Neural crest cell (in vitro differentiated cells): ENCODE measurements around the gene XPNPEP2. TPM values are rescaled to one million over a fixed set of nuclear protein-coding genes. Genes with fewer than 3 reads are reported as not detected.

Experiments used
- DNase-seq: peaks from one replicate; pipeline ENCODE4 v3.0.0; 2021; ENCODE audit warnings: low read depth, mixed read lengths, low spot score
- H3K27ac Mint-ChIP-seq: one replicate; pipeline ENCODE4 v1.8.0; 2021; ENCODE audit warnings: mild to moderate bottlenecking, mixed read lengths; ENCODE audit not compliant: unreplicated experiment
- H3K27me3 Mint-ChIP-seq: 2 replicates; pipeline ENCODE4 v1.8.0; 2021; ENCODE audit warnings: low read depth, mild to moderate bottlenecking, mixed read lengths
- H3K36me3 Mint-ChIP-seq: 2 replicates; pipeline ENCODE4 v1.8.0; 2021; ENCODE audit warnings: low read depth, mild to moderate bottlenecking, mixed read lengths
- H3K4me1 Mint-ChIP-seq: 2 replicates; pipeline ENCODE4 v1.8.0; 2021; ENCODE audit warnings: mixed read lengths
- H3K4me3 Mint-ChIP-seq: one replicate; pipeline ENCODE4 v1.8.0; 2021; ENCODE audit warnings: mild to moderate bottlenecking, mixed read lengths
- H3K9me3 Mint-ChIP-seq: 2 replicates; pipeline ENCODE4 v1.8.0; 2021; ENCODE audit warnings: mixed read lengths
- total RNA-seq: library from RNA; stranded (reverse); gene quantifications from 2 replicates; pipeline ENCODE4 v1.2.1, GENCODE V29; 2021
- TF ChIP-seq, protein P1 (sequence below): fragments of 200-600 bp; sonication (generic); conservative IDR thresholded peaks from 2 replicates; pipeline ENCODE4 v1.5.0; 2021; ENCODE audit warnings: antibody characterized with exemption, mild to moderate bottlenecking

Gene XPNPEP2
- total RNA-seq, 1 donor from 2014 or later: 0.40 TPM

DNA sequence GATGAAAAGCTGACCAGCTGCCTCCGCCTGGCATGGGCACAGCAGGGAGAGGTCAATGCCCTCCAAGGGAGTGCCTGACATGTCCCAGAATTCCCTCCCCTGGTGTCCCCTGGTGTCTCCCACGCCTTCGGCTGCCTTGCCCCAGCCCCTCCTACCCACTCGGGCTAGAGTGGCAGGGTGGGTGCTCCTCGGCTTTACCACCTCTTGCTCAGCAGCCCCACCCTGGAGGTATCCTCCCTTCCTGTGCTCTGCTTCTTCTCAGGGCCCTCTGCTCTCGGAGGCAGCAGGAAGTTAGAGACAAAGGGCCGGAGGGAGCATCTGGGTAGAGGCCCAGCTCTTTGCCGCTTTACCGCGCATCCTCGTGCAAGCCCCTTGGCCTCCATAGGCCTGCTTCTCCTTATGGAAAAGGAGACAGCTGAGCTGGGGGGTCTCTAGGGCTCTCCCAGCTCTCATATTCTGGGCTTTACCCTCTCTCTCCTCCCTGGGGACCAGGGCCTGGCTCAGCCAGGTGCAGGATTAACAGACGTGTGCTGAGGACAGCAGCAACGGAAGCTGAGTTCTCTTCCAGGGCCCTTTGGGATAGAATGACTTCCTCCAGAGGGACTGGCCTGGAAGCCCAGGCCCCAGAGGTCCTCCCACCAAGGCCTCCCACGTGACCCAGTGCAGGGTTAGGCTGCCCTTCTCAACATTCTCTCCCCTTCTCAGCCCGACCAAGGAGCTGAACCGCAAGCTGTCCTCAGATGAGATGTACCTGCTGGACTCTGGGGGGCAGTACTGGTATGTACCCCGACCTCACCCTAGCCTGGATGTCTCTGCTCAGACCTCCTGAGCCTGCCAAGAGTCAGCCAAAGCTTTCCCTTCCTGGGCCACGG lies 17.2 kb downstream of the XPNPEP2 start:
- H3K9me3 Mint-ChIP-seq: no peaks in the 10 kb centered on the region
- no peak overlapping the region for H3K27ac Mint-ChIP-seq
- no peaks in the 10 kb centered on the region for H3K27me3 Mint-ChIP-seq
- DNase-seq: no peak
- no peak overlapping the region for H3K4me3 Mint-ChIP-seq
- no peaks in the 10 kb centered on the region for H3K4me1 Mint-ChIP-seq
- TF ChIP-seq, protein P1, sequence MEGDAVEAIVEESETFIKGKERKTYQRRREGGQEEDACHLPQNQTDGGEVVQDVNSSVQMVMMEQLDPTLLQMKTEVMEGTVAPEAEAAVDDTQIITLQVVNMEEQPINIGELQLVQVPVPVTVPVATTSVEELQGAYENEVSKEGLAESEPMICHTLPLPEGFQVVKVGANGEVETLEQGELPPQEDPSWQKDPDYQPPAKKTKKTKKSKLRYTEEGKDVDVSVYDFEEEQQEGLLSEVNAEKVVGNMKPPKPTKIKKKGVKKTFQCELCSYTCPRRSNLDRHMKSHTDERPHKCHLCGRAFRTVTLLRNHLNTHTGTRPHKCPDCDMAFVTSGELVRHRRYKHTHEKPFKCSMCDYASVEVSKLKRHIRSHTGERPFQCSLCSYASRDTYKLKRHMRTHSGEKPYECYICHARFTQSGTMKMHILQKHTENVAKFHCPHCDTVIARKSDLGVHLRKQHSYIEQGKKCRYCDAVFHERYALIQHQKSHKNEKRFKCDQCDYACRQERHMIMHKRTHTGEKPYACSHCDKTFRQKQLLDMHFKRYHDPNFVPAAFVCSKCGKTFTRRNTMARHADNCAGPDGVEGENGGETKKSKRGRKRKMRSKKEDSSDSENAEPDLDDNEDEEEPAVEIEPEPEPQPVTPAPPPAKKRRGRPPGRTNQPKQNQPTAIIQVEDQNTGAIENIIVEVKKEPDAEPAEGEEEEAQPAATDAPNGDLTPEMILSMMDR: no peak
- H3K36me3 Mint-ChIP-seq: no peaks in the 10 kb centered on the region

DNA sequence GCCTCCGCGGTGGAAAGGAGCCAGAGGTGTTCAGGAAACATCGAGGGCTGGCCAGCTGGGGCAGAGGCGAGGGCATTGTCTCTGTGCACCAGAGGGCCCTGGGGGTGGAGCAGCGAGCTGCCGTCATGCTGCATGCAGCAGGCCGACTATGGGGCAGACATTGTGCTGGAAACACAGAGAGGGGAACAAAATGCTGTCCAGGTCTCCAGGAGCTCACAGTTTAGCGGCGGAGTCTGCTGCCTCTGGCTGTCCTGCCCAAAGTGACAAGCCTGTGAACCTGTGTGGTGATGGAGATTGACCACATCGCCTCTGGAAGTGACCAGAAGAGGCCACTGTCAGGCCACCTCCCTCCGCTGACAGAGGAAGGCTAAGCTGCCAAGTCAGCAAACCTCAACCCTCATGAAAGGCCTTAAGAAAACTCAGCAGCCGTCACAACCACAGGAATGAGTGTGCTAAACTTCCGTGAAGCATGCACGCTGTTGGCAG lies 20.8 kb downstream of the XPNPEP2 start:
- H3K27me3 Mint-ChIP-seq: no peaks in the 10 kb centered on the region
- no peak for DNase-seq
- H3K9me3 Mint-ChIP-seq: peaks cover 2% of the 10 kb centered on the region
- no peak overlapping the region for H3K27ac Mint-ChIP-seq
- H3K4me1 Mint-ChIP-seq: no peaks in the 10 kb centered on the region
- H3K4me3 Mint-ChIP-seq: no peak overlapping the region
- no peaks in the 10 kb centered on the region for H3K36me3 Mint-ChIP-seq
- TF ChIP-seq, protein P1: no peak

DNA sequence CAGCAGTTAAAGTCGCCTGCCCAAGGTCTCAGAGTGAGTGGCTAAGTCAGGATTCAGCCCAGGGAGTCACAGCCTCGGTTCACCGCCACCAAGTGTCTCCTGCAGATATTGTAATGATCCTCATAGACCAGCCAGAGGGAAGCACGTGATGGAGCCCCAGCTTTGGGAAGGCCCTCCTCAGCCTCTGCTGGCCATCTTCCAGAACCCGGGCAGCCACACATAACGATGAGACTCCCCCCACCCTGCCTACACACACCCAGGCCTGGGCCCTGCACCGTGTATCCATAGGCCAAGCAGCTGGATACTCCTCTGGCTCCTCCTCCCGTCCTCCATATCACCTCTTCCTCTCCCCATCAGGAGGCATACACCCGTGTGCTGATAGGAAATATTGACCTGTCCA lies 21.4 kb downstream of the XPNPEP2 start:
- no peaks in the 10 kb centered on the region for H3K4me1 Mint-ChIP-seq
- no peaks in the 10 kb centered on the region for H3K27me3 Mint-ChIP-seq
- H3K4me3 Mint-ChIP-seq: no peak overlapping the region
- DNase-seq: no peak
- TF ChIP-seq, protein P1: no peak
- H3K9me3 Mint-ChIP-seq: peaks cover 2% of the 10 kb centered on the region
- no peak overlapping the region for H3K27ac Mint-ChIP-seq
- H3K36me3 Mint-ChIP-seq: no peaks in the 10 kb centered on the region

DNA sequence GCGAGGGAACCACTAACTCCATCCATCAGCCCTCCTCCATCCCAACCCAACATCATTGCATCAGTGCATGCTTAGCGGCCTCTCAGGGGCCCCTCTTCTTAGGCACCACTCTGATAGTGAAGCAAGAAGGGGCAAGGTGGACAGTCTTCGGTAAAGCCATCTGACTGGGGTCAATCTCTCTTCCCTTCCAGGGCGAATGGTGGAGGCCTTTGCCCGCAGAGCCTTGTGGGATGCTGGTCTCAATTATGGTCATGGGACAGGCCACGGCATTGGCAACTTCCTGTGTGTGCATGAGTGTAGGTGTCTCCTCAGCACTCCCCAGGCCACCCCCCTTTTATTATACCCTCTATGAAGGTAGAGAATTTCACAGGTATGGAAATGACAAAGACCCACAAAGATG lies 22.2 kb downstream of the XPNPEP2 start:
- Mint-ChIP-seq H3K9me3 (peaks cover 2% of the 10 kb centered on the region), H3K4me3 (no peak overlapping the region), H3K27me3 (no peaks in the 10 kb centered on the region), H3K36me3 (no peaks in the 10 kb centered on the region), H3K4me1 (no peaks in the 10 kb centered on the region), H3K27ac (no peak overlapping the region)
- no peak for DNase-seq
- TF ChIP-seq, protein P1: no peak

GRCh38 chrX:129761596-129761995 lies 22.8 kb downstream of the XPNPEP2 start:
- no peak overlapping the region for H3K4me3 Mint-ChIP-seq
- H3K4me1 Mint-ChIP-seq: no peaks in the 10 kb centered on the region
- TF ChIP-seq, protein P1: no peak
- no peak for DNase-seq
- H3K36me3 Mint-ChIP-seq: no peaks in the 10 kb centered on the region
- no peak overlapping the region for H3K27ac Mint-ChIP-seq
- peaks cover 2% of the 10 kb centered on the region for H3K9me3 Mint-ChIP-seq
- no peaks in the 10 kb centered on the region for H3K27me3 Mint-ChIP-seq
